SH-SY5Y (cell line): ENCODE data around the gene KIF3B.

ENCODE experiments used
- GATA2 ChIP-seq: IDR thresholded peaks from 2 replicates; pipeline ENCODE4 v1.6.1; 2011; ENCODE audit warnings: mild to moderate bottlenecking, low read depth, low read length
- GATA3 ChIP-seq: IDR thresholded peaks from 2 replicates; pipeline ENCODE4 v1.6.1; 2011; ENCODE audit warnings: low read depth, mild to moderate bottlenecking, low read length, moderate library complexity

Gene KIF3B

GRCh38 chr20:32301719-32302506 lies 24.5 kb downstream of the KIF3B start:
- TF ChIP-seq GATA2 (peak; percentile 32; the same call in 1 of the 2 replicates), GATA3 (no peak)

GRCh38 chr20:32302507-32302872 lies 25.0 kb downstream of the KIF3B start:
- TF ChIP-seq GATA2 (peak; percentile 97), GATA3 (peak; percentile 63; the same call in 1 of the 2 replicates)

GRCh38 chr20:32304131-32304746 lies 26.8 kb downstream of the KIF3B start:
- no peak for TF ChIP-seq GATA3
- TF ChIP-seq GATA2: no peak

GRCh38 chr20:32312718-32313424 lies 35.4 kb downstream of the KIF3B start:
- TF ChIP-seq GATA3 (no peak), GATA2 (no peak)

- no peak for TF ChIP-seq GATA3
- no peak for TF ChIP-seq GATA2
Measured at GRCh38 chr20:32314768-32315167, 37.3 kb downstream of the KIF3B start.

- TF ChIP-seq GATA3 (no peak), GATA2 (no peak)
Measured at GRCh38 chr20:32315399-32315798, 37.9 kb downstream of the KIF3B start.

GRCh38 chr20:32315891-32316290 lies 38.4 kb downstream of the KIF3B start:
- TF ChIP-seq GATA3 (no peak), GATA2 (no peak)

- no peak for TF ChIP-seq GATA2
- TF ChIP-seq GATA3: no peak
Measured at GRCh38 chr20:32316667-32317066, 39.2 kb downstream of the KIF3B start.

GRCh38 chr20:32319100-32319499 lies 41.6 kb downstream of the KIF3B start:
- TF ChIP-seq GATA3 (no peak), GATA2 (no peak)

GRCh38 chr20:32320305-32320704 lies 42.9 kb downstream of the KIF3B start:
- no peak for TF ChIP-seq GATA2
- no peak for TF ChIP-seq GATA3

- no peak for TF ChIP-seq GATA3
Measured at GRCh38 chr20:32321390-32321789, 43.9 kb downstream of the KIF3B start.

- no peak for TF ChIP-seq GATA2
- TF ChIP-seq GATA3: no peak
Measured at GRCh38 chr20:32325706-32326503, 48.5 kb downstream of the KIF3B start.

GRCh38 chr20:32326504-32326845 lies 49.0 kb downstream of the KIF3B start:
- no peak for TF ChIP-seq GATA3
- no peak for TF ChIP-seq GATA2

- TF ChIP-seq GATA2: no peak
- TF ChIP-seq GATA3: no peak
Measured at GRCh38 chr20:32327087-32327681, 49.7 kb downstream of the KIF3B start.
